A549 (cell line): ENCODE results near the gene MDH2.

ENCODE experiments used
- CBX8 ChIP-seq: fragments of 200-600 bp; sonication (generic); IDR thresholded peaks from 2 replicates; pipeline ENCODE4 v1.6.1; 2016
- CHD2 ChIP-seq: fragments of 150-350 bp; IDR thresholded peaks from 2 replicates; pipeline ENCODE4 v1.6.1; 2014; ENCODE audit warnings: low read length; ENCODE audit not compliant: partially characterized antibody
- CHD4 ChIP-seq: fragments of 200-600 bp; sonication (generic); IDR thresholded peaks from 2 replicates; pipeline ENCODE4 v1.6.1; 2016; ENCODE audit warnings: antibody characterized with exemption, mild to moderate bottlenecking, borderline replicate concordance
- CTCF ChIP-seq: fragments of >200 bp; sonication (Bioruptor Twin); formaldehyde crosslinking; IDR thresholded peaks from 3 replicates; pipeline ENCODE4 v1.5.1; 2016
- GATA3 ChIP-seq: IDR thresholded peaks from 2 replicates; pipeline ENCODE4 v1.6.1; 2012; ENCODE audit warnings: borderline replicate concordance
- JUN ChIP-seq, 2 experiments: fragments of >200 bp; sonication (Bioruptor Twin); formaldehyde crosslinking; IDR thresholded peaks; 2 replicates in 1 of 2; 3 replicates in 1 of 2; pipeline ENCODE4 v1.6.1; 2016 to 2017
- NR3C1 ChIP-seq: fragments of >200 bp; sonication (Bioruptor Twin); formaldehyde crosslinking; IDR thresholded peaks from 3 replicates; pipeline ENCODE4 v1.6.1; 2017
- POLR2A ChIP-seq: IDR thresholded peaks from 2 replicates; pipeline ENCODE4 v1.6.1; 2012; ENCODE audit warnings: mild to moderate bottlenecking, low read length
- RCOR1 ChIP-seq: fragments of 150-350 bp; IDR thresholded peaks from 2 replicates; pipeline ENCODE4 v1.6.1; 2014; ENCODE audit warnings: antibody characterized with exemption, low read length, low read depth
- SREBF2 ChIP-seq: fragments of 450-650 bp; IDR thresholded peaks from 2 replicates; pipeline ENCODE4 v1.6.1; 2014; ENCODE audit warnings: mild to moderate bottlenecking, moderate library complexity
- TP53 ChIP-seq: fragments of 250-450 bp; sonication (Bioruptor Pico); IDR thresholded peaks from 2 replicates; pipeline ENCODE4 v1.5.0; 2021; ENCODE audit warnings: mild to moderate bottlenecking, moderate library complexity

- TF ChIP-seq CBX8: no peak
- peak; percentile 84 for TF ChIP-seq CTCF
- TF ChIP-seq NR3C1: no peak
- TF ChIP-seq TP53: no peak
- TF ChIP-seq POLR2A: no peak
- no peak for TF ChIP-seq RCOR1
- TF ChIP-seq CHD2: no peak
- TF ChIP-seq JUN (IDR thresholded peaks at IDR 0.05): no peak
- TF ChIP-seq CHD4: no peak
- TF ChIP-seq GATA3: no peak
- TF ChIP-seq SREBF2: no peak
These were observed 27.7 kb upstream of the MDH2 start for GRCh38 chr7:76020031-76020714.
